SK-N-DZ (cell line): ENCODE results near the gene LGI4. TPM values are rescaled to one million over a fixed set of nuclear protein-coding genes. Genes with fewer than 3 reads are reported as not detected.

Experiments used
- DNase-seq: peaks from one replicate; pipeline ENCODE4 v3.0.0-alpha.2; 2015; ENCODE audit warnings: low spot score
- polyA plus RNA-seq, 2 experiments: library from polyadenylated mRNA; depleted of rRNA; stranded (reverse); fragments of >200 nt; gene quantifications; 2 replicates each; pipeline ENCODE4 v1.2.3, GENCODE V29; 2014

LGI4 gene
- not detected in 2 replicates for polyA plus RNA-seq (2014; cell fraction: cytosol; rRNA removed)
- polyA plus RNA-seq (2014; cell fraction: nucleus; rRNA removed), result not detected in 2 replicates

GRCh38 chr19:35134601-35135242, at the start of gene LGI4:
LGI4 (minus strand) TSS chr19:35135059; CDS start chr19:35134680, 379 bp downstream.
- no peak for DNase-seq

GRCh38 chr19:35184267-35184666, 49.4 kb upstream of the LGI4 start:
- DNase-seq, result no peak

GRCh38 chr19:35181387-35181786, 46.5 kb upstream of the LGI4 start:
- no peak for DNase-seq

DNA sequence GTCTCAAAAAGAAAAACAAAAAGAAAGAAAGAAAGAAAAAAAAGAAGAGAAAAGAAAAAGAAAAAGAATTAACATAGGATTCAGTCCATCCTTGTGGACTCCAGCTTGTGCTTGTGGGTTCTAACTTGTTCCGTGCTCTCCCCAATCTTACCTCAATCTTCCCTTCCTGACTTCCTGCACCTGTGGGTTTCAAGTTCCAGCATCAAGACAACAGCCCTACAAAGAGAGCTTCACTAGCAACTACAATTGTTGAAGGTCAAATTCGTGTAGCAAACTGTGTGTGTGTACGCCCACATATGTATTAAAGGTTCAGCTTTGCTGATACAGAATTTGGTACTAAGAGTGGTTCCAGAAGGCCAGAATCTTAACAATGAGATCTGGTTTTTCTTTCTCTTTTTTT, 45.0 kb upstream of the LGI4 start:
- no peak for DNase-seq

- DNase-seq, result no peak
Observed at GRCh38 chr19:35178701-35179100, 43.8 kb upstream of the LGI4 start.

GRCh38 chr19:35177377-35178274, 42.8 kb upstream of the LGI4 start:
- no peak for DNase-seq

DNA sequence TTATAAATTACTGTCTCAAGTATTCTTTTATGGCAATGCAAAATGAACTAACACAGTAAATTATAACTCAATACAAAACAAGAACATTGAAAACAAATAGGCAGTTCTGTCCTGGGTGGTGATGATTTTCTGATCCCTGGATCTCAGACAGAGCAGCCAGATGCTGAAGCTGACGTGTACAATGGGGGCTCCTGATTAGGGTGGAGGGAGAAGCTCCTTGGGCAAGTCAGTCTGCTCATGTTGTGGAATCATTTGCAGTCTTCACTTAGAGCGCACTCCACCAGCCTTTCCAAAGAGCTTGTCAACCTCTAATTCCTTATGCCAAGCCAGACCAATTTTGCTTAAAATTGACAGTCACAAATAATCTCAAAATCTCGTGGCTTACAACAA, 41.3 kb upstream of the LGI4 start:
- no peak for DNase-seq

GRCh38 chr19:35174226-35174625, 39.4 kb upstream of the LGI4 start:
- no peak for DNase-seq

GRCh38 chr19:35171730-35172129, 36.9 kb upstream of the LGI4 start:
- DNase-seq, result no peak

DNA sequence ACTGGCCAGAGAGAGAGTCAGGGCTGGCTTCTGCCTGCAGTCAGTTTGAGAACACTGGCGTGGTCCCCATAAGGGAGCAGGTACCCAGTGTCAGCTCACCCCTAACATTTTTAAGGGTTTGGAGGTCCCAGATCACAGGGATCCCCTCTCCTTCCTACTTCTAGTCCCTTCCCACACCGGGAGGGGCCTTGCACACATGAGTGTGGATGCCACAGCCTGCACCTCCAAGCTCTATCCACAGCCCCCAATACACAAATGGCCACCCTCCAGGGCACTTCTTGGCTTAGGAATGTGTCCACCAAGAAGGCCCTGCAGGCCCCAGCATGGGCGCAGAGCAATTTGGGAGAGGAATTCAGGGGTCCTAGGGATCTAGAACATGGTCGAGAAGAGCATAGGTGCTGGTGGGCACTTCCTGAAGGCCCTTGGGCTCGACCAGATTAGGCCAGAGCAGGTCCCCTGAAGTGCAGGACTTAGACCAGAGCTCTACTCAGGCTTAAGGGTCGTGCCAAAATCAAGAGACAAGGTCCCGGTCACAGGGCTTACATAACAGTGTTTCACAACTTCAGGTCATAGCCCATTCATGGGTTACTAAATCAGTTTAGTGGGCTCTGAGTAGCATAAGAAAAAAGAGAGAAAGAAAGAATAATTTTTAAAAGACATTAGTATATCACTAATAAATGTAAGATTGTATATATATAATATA, 35.7 kb upstream of the LGI4 start:
- DNase-seq, result no peak

GRCh38 chr19:35169221-35169995, 34.5 kb upstream of the LGI4 start:
- DNase-seq, result no peak

DNA sequence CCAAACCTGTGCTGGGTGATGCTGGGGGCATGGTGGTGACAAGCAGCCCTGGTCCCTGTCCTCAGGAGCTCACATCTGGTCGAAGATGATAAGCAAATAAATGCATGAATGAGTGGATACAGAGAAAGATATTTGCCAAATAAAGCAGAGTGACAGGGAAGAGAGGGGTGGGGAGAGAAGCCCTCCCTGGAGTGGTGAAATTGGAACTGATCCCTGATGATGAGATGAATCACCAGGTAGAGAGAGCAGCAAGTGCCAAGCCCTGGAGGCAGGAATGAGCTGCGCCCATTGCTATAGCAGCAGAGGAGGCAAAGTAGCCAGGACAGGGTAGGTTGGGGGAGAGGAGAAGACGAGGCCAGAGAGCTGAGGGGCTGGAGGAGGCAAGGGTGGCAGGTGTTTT, 33.3 kb upstream of the LGI4 start:
- DNase-seq, result no peak

- DNase-seq, result no peak
Observed at GRCh38 chr19:35167251-35168119, 32.6 kb upstream of the LGI4 start.

GRCh38 chr19:35166100-35167063, 31.5 kb upstream of the LGI4 start:
- DNase-seq, result no peak

GRCh38 chr19:35165200-35166058, 30.6 kb upstream of the LGI4 start:
- DNase-seq, result no peak

- no peak for DNase-seq
Observed at GRCh38 chr19:35164418-35164817, 29.6 kb upstream of the LGI4 start.

DNA sequence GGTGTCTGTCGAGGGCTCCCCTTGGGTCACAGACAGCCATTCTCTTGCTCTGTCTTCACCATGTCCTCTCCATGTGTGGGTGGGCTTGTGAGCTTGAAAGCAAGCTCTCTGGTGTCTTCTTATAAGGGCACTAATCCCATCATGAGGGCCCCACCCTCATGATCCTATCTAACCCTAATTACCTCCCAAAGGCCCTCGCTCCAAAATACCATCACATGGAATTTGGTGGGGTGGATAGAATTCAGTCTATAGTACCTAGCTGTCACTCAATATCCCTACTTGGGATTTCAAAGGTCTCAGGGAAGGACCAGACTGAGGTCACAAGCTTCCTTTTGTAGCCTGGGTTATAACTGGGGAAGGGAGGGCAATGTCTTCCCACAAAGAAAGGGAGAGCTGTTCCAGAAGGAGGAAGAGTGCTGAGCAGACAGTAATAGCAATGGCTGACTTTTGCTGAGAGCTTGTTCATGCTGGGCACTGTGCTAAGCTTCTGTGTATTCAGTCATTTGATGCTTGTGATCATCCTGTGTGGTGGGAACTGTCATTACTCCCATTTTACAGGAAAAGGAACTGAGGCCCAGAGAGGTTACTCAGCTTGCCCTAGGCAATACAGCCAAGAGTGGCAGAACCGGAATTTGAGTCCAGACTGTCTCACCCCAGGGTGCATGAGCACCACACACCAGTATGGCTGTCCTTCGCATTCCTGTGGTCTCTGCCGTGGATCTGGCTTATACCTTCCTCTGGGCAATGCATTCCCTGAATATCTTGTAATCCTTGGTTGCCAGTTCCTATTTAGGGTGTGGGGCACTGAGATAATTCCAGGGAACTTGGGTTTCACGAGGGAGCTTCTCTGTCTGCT, 27.8 kb upstream of the LGI4 start:
- DNase-seq, result no peak

DNA sequence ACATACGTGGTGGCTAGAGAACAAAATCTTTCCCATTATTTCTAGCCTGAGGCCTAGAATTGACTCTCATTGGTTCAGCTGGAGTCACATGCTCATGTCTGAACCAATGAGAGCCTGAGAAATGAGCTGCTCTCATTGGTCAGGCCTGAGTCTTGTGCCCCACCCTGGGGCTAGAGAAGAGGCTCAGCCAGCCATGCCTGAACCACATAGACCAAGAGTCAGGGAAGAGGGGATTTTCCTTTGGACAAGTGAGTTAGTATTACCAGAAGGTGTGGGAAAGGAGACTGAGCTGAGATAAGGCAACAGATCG, 26.5 kb upstream of the LGI4 start:
- DNase-seq, result no peak
